Fibroblast of skin of back (primary cell): ENCODE data around the gene RSAD2.
A peak's percentile ranks its signal among the peaks of the same experiment; 100 is the strongest.
"Not testable (repeated sequence)": the region's sequence is repeated elsewhere in the genome, so short reads cannot be mapped to it uniquely, and the experiment has no call there.

Source experiments
- DNase-seq: peaks from one replicate; pipeline ENCODE4 v3.0.0-alpha.2; 2013

Gene RSAD2

DNA sequence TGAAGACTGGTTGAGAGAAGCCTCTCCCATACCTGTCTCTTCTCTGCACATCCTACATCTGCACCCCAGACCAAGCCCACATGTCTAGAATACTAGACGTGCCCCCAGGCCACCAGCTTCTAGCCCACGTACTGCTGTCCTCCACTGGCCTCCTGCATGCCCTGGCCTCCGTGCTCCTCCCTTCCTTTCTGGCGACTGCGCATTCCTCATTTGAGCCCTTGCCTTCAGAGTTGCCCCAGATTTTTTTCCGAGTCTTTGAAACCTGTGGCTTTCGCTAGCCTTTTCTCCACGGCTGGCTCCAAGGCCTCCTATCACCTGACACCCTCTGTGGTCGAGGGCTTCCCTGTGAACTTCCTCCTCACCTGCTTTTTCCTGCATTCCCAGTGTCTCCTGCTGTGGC is 50.9 kb downstream of the RSAD2 start:
- no peak for DNase-seq

DNA sequence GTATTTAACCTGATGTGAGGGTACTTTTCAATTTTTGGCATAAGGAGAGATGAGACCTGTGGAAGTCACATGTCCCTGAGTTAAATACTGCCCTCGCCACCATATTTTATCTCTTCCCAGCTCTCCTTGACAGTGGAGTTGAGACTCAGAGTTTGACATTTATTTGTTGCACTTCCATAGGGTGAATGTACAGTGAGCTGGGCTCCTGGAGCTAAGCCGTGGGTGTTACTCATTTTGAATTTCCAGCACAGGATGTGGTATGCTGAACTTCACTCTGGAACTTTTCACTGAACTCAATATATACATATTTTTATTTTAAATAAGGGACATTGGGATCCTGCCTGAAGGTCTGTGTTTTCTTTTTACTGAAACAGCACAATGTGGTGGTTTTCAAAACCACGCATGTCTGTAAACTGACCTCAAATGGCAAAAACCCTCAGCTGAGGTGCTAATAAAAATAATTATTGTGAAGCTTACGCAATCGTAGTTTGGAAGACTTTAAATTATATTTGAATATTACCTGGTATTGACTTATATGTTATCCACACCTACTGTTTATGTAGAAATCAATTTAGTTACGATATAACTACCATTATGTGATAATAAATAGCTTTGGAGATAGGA is 51.7 kb downstream of the RSAD2 start:
- DNase-seq: peak; percentile 42

DNA sequence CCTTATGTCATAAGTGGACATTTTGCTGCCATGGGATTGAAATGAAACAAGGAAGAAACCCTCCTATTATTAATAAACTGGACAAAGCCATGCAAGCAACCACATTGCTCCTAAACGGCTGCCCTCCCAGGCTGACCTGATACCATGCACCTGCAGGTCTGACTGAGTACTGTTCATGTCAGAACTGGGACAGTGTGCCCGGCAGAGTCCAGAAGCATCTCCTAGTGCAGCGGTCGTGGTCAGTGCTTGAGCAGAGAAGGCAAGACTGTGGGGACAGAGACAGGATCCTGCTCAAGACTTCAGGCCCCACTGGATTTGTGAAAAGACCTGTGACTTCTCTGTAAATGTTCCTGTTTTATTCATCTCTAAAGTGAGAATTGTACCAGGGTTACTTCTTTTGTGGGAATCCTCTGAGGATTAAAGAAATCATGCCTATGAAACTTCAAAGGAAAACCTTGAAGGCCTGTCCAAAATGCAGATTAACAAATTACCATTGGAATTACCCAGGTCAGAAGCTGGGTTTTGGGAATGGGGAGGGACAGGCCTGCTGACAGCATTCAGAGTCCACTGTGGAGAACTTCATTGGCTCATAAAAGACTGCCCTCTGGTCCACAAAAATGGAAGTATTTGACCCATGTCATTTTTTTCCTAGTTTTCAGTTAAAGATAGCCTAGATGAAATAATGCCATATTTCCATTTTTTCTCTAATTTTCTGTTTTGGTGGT is 53.5 kb downstream of the RSAD2 start:
- DNase-seq: no peak

DNA sequence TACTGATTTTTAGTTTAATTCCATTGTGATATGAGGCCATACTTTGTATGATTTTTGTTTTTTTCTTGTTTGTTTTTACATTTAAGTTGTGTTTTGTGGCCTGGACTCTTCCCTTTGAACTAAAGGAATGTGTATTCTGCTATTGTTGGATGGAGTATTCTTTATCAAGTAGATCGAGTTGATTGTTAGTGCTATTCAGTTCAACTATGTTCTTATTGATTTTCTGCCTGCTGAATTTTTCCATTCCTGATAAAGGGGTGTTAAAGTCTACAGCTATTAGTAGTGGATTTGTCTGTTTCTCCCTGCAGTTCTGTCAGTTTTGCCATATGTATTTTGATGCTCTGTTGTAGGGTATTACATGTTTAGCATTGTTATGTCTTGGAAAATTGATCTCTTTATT is 54.2 kb downstream of the RSAD2 start:
- no peak for DNase-seq

GRCh38 chr2:6932206-6932605 is 54.6 kb downstream of the RSAD2 start:
- DNase-seq: no peak

- no peak for DNase-seq
Observed at GRCh38 chr2:6932828-6933227, 55.3 kb downstream of the RSAD2 start.

- DNase-seq: no peak
Observed at GRCh38 chr2:6933911-6934310, 56.3 kb downstream of the RSAD2 start.

GRCh38 chr2:6934345-6934744 is 56.8 kb downstream of the RSAD2 start:
- no peak for DNase-seq

GRCh38 chr2:6934758-6935651 is 57.4 kb downstream of the RSAD2 start:
- DNase-seq: no peak

DNA sequence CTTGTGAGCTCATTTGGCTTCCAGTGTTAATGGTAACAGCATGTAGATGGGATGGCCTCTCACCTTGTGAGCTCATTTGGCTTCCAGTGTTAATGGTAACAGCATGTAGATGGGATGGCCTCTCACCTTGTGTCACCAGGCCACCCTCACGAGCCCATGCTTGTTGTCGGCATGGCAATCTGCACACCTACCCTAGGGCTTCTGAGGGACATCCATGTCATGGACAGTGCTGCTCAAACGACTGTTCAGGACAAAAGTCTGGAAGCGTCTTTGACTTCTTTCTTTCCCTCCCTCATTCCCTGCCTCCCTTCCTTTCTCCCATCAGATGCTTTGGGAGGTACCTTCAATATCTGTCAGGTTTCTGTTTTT is 58.1 kb downstream of the RSAD2 start:
- DNase-seq: not testable (repeated sequence)

DNA sequence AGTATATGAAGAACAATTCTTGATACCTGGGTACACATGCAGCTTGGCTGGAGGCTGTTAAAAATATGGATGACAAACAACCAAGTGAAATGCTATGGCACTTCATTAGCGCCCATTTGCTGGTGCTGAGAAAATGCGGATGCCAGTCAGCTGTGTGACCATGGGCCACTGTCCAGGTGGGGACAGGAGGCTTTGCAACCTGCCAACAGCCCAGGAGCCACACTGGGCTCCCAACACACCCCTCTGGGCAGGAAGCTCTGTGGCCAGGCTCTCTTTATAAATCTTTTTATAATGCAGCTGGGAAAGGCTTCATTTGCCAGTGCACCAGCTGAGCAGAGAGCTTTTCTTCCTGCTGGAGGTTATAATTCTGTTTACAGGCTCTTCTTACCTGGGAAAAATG is 59.6 kb downstream of the RSAD2 start:
- DNase-seq: no peak

GRCh38 chr2:6937582-6937981 is 60.0 kb downstream of the RSAD2 start:
- no peak for DNase-seq

GRCh38 chr2:6939071-6939470 is 61.5 kb downstream of the RSAD2 start:
- no peak for DNase-seq

DNA sequence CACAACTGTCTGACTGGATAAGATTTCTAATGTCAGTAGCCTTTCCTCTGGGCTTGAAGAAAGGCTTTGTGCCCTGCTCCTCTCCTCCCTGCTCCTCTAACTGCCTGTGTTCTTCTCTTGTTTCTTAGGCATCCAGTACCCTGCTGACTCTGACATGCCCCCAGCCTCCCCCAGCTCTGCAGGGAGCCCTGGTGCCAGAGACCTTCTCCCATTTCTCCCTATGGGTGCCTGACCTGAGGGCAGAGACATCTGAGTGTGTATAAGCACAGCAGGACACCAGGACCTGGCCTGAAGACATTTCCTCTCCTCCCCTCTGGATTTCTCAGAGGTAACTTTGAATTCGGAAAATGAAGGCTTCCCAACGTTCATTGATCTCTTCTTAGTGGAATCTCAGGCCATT is 63.2 kb downstream of the RSAD2 start:
- no peak for DNase-seq

DNA sequence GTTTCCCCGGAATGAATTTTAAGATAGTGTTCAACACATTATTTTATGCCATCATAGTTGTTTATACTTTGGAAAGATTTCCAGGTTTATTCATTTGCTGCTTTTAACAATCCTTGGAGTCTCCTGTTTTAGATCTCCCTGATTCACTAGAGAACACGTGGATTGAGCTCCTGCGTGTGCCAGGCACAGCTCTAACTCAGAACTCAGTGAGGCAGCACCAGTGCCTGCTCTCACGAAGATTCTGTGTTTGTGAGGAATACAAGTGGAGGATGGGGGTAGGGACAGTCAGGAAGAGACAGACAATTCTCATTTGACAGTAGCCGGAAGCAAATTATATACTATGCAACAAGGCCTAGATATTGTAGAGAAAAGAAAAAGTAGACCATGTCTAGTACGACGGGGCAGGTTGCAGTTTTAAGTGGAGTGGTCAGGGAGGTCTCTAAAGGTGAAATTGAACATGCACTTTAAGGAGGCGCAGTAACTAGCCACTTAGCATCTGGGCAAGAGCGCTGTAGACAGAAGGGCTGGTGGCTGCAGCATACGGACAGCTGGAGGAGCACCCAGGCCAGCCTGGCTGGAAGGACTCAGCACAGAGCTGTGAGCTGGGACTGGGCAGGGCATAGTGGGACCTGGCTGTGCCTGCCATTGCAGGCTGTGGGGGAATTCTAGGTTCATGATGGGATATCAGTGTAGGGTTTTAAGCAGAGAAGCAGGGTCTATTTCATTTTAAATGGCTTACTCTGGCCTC is 63.9 kb downstream of the RSAD2 start:
- no peak for DNase-seq

GRCh38 chr2:6942848-6943247 is 65.3 kb downstream of the RSAD2 start:
- DNase-seq: no peak

DNA sequence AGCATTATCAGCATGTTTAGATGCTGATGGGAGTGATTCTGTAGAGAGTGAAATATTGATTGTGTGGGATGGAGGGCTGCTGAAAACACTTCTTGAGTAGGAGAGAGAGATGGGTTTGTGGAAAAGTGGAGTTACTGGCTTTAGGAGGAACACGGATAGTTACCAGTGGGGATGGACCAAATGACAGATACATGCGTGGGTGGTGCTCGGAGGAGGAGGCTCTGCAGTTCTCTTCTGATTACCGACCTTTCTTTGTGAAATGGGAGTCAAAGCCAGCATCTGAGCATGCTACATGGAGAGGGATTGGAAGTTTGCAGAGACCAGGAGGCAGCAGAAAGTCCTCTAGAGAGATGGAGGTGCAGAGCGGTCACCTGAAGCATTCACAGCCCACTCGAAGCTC is 65.9 kb downstream of the RSAD2 start:
- DNase-seq: no peak

DNA sequence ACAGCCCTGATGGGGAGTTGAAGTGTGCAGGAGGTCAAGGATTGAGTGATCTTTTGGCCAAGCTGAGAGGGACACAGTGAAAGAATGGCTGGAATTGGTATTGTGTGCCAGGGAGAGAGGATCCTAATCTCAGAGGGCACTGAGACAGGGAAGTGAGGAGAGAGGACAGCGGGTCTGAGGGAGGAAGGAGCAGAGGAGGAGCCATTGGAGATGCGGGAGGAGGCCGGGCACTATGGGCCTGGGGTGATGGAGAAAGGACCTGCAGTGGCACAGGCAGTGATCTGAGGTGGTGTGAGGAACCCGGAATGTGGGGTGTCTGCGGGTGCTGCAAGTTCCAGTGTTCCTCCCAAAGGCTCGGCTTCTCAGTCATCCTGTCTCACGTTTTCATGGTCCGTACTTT is 66.4 kb downstream of the RSAD2 start:
- no peak for DNase-seq

GRCh38 chr2:6944555-6944954 is 67.0 kb downstream of the RSAD2 start:
- no peak for DNase-seq

DNA sequence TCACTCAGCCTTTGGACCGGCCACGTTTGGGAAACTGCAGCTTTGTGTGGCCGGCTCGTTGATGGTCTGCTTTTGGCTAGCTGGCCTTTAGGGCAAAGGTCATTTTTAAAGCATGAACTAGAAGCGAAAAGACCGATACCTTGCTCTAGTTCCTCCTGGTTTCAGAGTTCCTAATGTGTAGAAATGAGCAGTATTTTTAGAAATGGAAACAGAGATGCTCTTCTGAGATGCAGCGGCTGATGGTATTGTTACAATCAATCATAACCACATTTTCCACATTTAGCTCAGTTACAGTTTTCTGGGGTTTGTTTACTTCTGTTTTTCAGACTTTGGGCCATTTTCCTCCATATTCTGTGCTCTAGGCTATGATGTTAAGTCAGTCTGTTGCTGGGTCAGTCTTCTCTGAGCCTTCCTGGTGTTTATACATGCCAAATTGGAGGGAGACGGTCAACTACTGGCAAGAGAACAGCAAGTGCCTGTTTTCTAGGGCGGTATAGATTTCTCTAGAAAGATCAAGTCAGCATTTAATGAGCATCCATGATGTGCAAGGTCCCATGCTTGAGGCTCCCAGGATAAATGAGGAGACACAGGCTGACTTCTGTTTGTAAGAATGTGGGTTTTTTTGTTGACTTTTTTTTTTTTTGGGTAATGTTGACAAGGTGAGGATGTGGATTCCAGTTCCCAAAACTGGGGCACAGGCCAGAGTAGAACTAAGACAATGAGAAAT is 67.7 kb downstream of the RSAD2 start:
- DNase-seq: no peak

DNA sequence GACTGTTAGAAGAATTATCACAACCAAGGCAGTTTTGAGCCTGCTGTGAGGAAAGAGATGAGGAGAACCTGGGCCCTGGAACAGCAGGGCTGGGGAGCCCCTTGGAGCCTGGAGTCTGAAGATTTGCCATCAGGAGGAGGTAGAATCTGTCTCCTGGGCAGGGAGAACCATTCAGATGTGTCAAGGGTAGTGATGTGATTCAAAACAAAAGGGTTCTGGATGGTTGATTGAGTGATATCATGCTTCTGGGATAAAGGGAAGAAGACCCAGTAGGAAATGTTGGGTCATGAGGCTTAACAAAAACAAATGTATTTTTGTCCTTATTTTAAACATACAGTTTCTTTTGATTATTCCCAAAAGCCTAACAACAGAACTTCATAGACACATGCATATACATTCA is 68.2 kb downstream of the RSAD2 start:
- no peak for DNase-seq

GRCh38 chr2:6946722-6947121 is 69.1 kb downstream of the RSAD2 start:
- DNase-seq: peak; percentile 94
